SK-N-SH (cell line): ENCODE measurements around the gene PLK2. TPM values are rescaled to one million over a fixed set of nuclear protein-coding genes. Genes with fewer than 3 reads are reported as not detected.

ENCODE experiments used
- CTCF ChIA-PET: fragments of 300-600, 350-600 bp; formaldehyde crosslinking; extraction: SDS; loops from one replicate; lab custom pipeline; 2021; lab: Yijun Ruan, JAX
- POLR2A ChIA-PET: fragments of 350-600 bp; sonication (Branson Sonifier 250); formaldehyde crosslinking; extraction: SDS; loops from one replicate; lab custom pipeline; 2020; ENCODE audit warnings: antibody characterized with exemption, inconsistent platforms; lab: Yijun Ruan, JAX
- DNase-seq: peaks from one replicate; pipeline ENCODE4 v3.0.0; 2012
- H2AFZ ChIP-seq: fragments of 200-600 bp; sonication (generic); 2 replicates; pipeline ENCODE4 v1.8.1; 2016; ENCODE audit warnings: antibody characterized with exemption, mild to moderate bottlenecking, low read depth
- H3F3A ChIP-seq: fragments of 200-600 bp; sonication (generic); replicated peaks from 2 replicates; pipeline ENCODE3; 2016; ENCODE audit warnings: antibody characterized with exemption, mild to moderate bottlenecking; ENCODE audit not compliant: insufficient read depth
- H3K27ac ChIP-seq, 2 experiments: fragments of 200-500 bp in 1 of 2; fragments of 200-600 bp in 1 of 2; sonication (Bioruptor generic) in 1 of 2; sonication (generic), shearing (Covaris generic) in 1 of 2; 2 replicates each; pipeline versions ENCODE4 v1.5.1 to v1.6.1; 2014 to 2016; ENCODE audit warnings: low read depth in 2 of 2, inconsistent platforms in 1 of 2, low read length in 1 of 2, mild to moderate bottlenecking in 1 of 2, mixed read lengths in 1 of 2
- H3K27me3 ChIP-seq: fragments of 200-600 bp; sonication (generic), shearing (Covaris generic); 2 replicates; pipeline ENCODE4 v1.6.1; 2016; ENCODE audit warnings: mixed run types; ENCODE audit not compliant: insufficient read depth
- H3K36me3 ChIP-seq, 2 experiments: fragments of 200-500 bp in 1 of 2; fragments of 200-600 bp in 1 of 2; sonication (Bioruptor generic) in 1 of 2; sonication (generic) in 1 of 2; replicated peaks in 1 of 2; 2 replicates each; pipeline versions ENCODE3 to v1.5.1; 2014 to 2016; ENCODE audit warnings: low read length in 1 of 2, mild to moderate bottlenecking in 1 of 2; ENCODE audit not compliant: insufficient read depth in 2 of 2, control insufficient read depth in 1 of 2
- H3K4me1 ChIP-seq, 2 experiments: fragments of 200-500 bp in 1 of 2; fragments of 200-600 bp in 1 of 2; sonication (Bioruptor generic) in 1 of 2; sonication (generic), shearing (Covaris generic) in 1 of 2; 2 replicates each; pipeline versions ENCODE4 v1.5.1 to v1.6.1; 2014 to 2016; ENCODE audit warnings: low read depth in 1 of 2, low read length in 1 of 2, mixed run types in 1 of 2; ENCODE audit not compliant: insufficient read depth in 2 of 2, control insufficient read depth in 1 of 2
- H3K4me2 ChIP-seq: fragments of 200-600 bp; sonication (generic), shearing (Covaris generic); 2 replicates; pipeline ENCODE4 v1.6.1; 2017; ENCODE audit warnings: mixed run types
- H3K4me3 ChIP-seq, 2 experiments: fragments of 200-500 bp in 1 of 2; fragments of 200-600 bp in 1 of 2; sonication (Bioruptor generic) in 1 of 2; sonication (generic), shearing (Covaris generic) in 1 of 2; 2 replicates each; pipeline versions ENCODE4 v1.5.1 to v1.8.1; 2014 to 2016; ENCODE audit warnings: low read depth in 2 of 2, inconsistent platforms in 1 of 2, low read length in 1 of 2, mild to moderate bottlenecking in 1 of 2, mixed read lengths in 1 of 2, moderate library complexity in 1 of 2
- H3K79me2 ChIP-seq: fragments of 200-600 bp; sonication (generic); 2 replicates; pipeline ENCODE4 v1.8.1; 2017; ENCODE audit warnings: mild to moderate bottlenecking; ENCODE audit not compliant: insufficient read depth
- H3K9ac ChIP-seq: fragments of 200-600 bp; sonication (generic); 2 replicates; pipeline ENCODE4 v1.6.1; 2017; ENCODE audit warnings: mixed run types
- H3K9me2 ChIP-seq: fragments of 200-600 bp; sonication (generic); 2 replicates; pipeline ENCODE4 v1.6.1; 2017; ENCODE audit warnings: mixed run types
- H3K9me3 ChIP-seq: fragments of 200-600 bp; sonication (generic); 2 replicates; pipeline ENCODE4 v1.6.1; 2017; ENCODE audit warnings: mixed run types, mild to moderate bottlenecking, moderate library complexity
- H4K20me1 ChIP-seq: fragments of 200-600 bp; sonication (generic); 2 replicates; pipeline ENCODE4 v1.6.1; 2017; ENCODE audit warnings: mild to moderate bottlenecking, mixed run types; ENCODE audit not compliant: insufficient read depth
- CTCF ChIP-seq: fragments of 200-600 bp; sonication (generic); IDR thresholded peaks from 2 replicates; pipeline ENCODE4 v1.6.1; 2017; ENCODE audit warnings: antibody characterized with exemption, mild to moderate bottlenecking, moderate library complexity
- EP300 ChIP-seq, 2 experiments: IDR thresholded peaks; 2 replicates each; pipeline versions ENCODE4 v1.4.0 to v1.6.1; 2012; ENCODE audit warnings: borderline replicate concordance in 1 of 2, low read depth in 1 of 2, low read length in 1 of 2
- FOXJ3 ChIP-seq: sonication (generic); formaldehyde crosslinking; IDR thresholded peaks from 2 replicates; pipeline ENCODE4 v1.5.1; 2020; ENCODE audit warnings: mild to moderate bottlenecking, missing genetic modification reagents
- FOXM1 ChIP-seq: IDR thresholded peaks from 2 replicates; pipeline ENCODE4 v1.4.0; 2012; ENCODE audit warnings: low read depth, mild to moderate bottlenecking
- GATA2 ChIP-seq: sonication (generic); formaldehyde crosslinking; IDR thresholded peaks from 2 replicates; pipeline ENCODE4 v1.5.0; 2020; ENCODE audit warnings: mild to moderate bottlenecking, missing genetic modification reagents
- JUND ChIP-seq: IDR thresholded peaks from 2 replicates; pipeline ENCODE4 v1.4.0; 2012
- MXI1 ChIP-seq: IDR thresholded peaks from 2 replicates; pipeline ENCODE4 v1.6.1; 2012; ENCODE audit warnings: mild to moderate bottlenecking, low read depth, low read length, improper control_type of control experiment
- NRF1 ChIP-seq: IDR thresholded peaks from 2 replicates; pipeline ENCODE4 v1.6.1; 2012; ENCODE audit warnings: low read depth, mild to moderate bottlenecking, low read length
- POLR2AphosphoS5 ChIP-seq: IDR thresholded peaks from 2 replicates; pipeline ENCODE4 v1.6.1; 2012; ENCODE audit warnings: low read depth, low read length
- RCOR1 ChIP-seq: fragments of 150-350 bp; IDR thresholded peaks from 2 replicates; pipeline ENCODE4 v1.6.1; 2017; ENCODE audit warnings: antibody characterized with exemption, low read length
- RFX5 ChIP-seq: IDR thresholded peaks from 2 replicates; pipeline ENCODE4 v1.6.1; 2012; ENCODE audit warnings: mild to moderate bottlenecking, improper control_type of control experiment, low read length
- RXRA ChIP-seq: IDR thresholded peaks from 2 replicates; pipeline ENCODE4 v1.4.0; 2012; ENCODE audit warnings: low read depth, mild to moderate bottlenecking, borderline replicate concordance
- SIN3A ChIP-seq: IDR thresholded peaks from 2 replicates; pipeline ENCODE4 v1.6.1; 2012; ENCODE audit warnings: low read depth, mild to moderate bottlenecking, low read length, moderate library complexity, borderline replicate concordance
- SMC3 ChIP-seq: IDR thresholded peaks from 2 replicates; pipeline ENCODE4 v1.6.1; 2012; ENCODE audit warnings: low read depth, low read length, improper control_type of control experiment
- TAF1 ChIP-seq: IDR thresholded peaks from 2 replicates; pipeline ENCODE4 v1.6.1; 2012; ENCODE audit warnings: low read depth, mild to moderate bottlenecking, low read length, moderate library complexity, borderline replicate concordance
- TEAD4 ChIP-seq: IDR thresholded peaks from 2 replicates; pipeline ENCODE4 v1.4.0; 2012; ENCODE audit warnings: mild to moderate bottlenecking, borderline replicate concordance; ENCODE audit not compliant: insufficient read depth
- USF1 ChIP-seq: IDR thresholded peaks from 2 replicates; pipeline ENCODE4 v1.4.0; 2012; ENCODE audit warnings: low read depth, borderline replicate concordance
- YY1 ChIP-seq: IDR thresholded peaks from 2 replicates; pipeline ENCODE4 v1.4.0; 2012; ENCODE audit warnings: low read depth, mild to moderate bottlenecking
- ZBTB33 ChIP-seq: IDR thresholded peaks from 2 replicates; pipeline ENCODE4 v1.4.0; 2012; ENCODE audit warnings: low read depth, borderline replicate concordance
- WGBS: methylation state at CpG from one replicate; pipeline ENCODE4 v1.1.6; 2017; ENCODE audit warnings: low lambda C conversion rate; 5-methylcytosine and 5-hydroxymethylcytosine counted together
- polyA plus RNA-seq, 3 experiments: library from polyadenylated mRNA; depleted of rRNA; stranded (reverse); fragments of >200 nt; gene quantifications; 2 replicates each; pipeline ENCODE4 v1.2.3, GENCODE V29; 2012
- TF ChIP-seq, protein P1 (sequence below): IDR thresholded peaks from 2 replicates; pipeline ENCODE4; 2012
- TF ChIP-seq, protein P2 (sequence below): IDR thresholded peaks from 2 replicates; pipeline ENCODE4 v1.4.0; 2012; ENCODE audit warnings: low read depth
- TF ChIP-seq, protein P3 (sequence below): fragments of 150-350 bp; IDR thresholded peaks from 2 replicates; pipeline ENCODE4 v1.6.1; 2016; ENCODE audit warnings: mild to moderate bottlenecking, low read depth, low read length

Gene PLK2
- polyA plus RNA-seq (2012; rRNA removed): 157 and 225 TPM in 2 replicates
- 138 and 149 TPM in 2 replicates for polyA plus RNA-seq (2012; cell fraction: cytosol; rRNA removed)
- 480 and 571 TPM in 2 replicates for polyA plus RNA-seq (2012; cell fraction: nucleus; rRNA removed)

DNA sequence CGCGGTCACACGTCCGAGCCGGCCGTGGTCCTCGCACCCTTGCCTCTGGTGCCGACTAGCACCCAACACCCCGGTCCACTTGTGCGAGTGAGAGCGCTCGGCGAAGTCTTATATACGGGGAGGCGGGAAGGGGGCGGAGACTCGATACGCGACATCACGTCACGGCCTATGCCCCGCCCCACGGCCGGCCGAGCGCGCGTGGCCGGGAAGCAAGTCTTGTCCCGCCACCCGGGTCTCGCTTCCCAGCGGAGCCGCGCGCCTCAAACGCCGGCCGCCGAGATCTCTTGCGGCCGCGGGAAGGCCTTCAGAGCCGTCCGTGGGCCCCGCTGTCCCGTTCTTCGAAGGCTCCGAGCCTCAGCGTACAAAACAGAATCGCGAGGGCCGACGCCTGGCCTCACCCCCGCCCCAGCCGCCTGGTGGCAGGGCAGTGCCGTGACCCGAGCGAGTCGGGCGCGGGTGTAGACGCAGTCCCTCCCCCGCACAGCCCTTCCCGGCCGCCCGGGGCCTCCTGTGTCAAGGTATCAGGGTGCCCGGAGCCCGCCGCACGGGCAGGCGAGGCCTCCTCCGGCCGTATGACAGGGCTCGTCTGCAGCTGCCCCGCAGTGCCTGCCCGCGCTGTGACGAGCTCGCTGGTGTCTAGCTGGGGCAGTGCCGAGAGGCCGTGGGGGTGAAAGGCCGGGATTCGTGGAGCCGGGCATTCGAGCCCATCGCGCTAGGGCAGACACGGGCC is at the start of gene PLK2:
TSS of gene PLK2 (minus strand) at position 85 of the 730 bp plus-strand sequence. CDS start 127 bp downstream, outside the sequence.
- WGBS: under 1% methylated on average over 31 of the region's 89 CpGs
- Histone ChIP-seq H4K20me1 (peaks cover 46% of the 10 kb centered on the region), H3K9me3 (no peaks in the 10 kb centered on the region), H3K9ac (peak within 1 kb of the TSS; percentile 95), H3K36me3 (peaks cover 36% of the 10 kb centered on the region in 2 experiments), H3F3A (peaks cover 27% of the 10 kb centered on the region), H3K9me2 (no peaks in the 10 kb centered on the region), H3K4me2 (peak within 1 kb of the TSS; percentile 87), H3K27ac (peak within 1 kb of the TSS; percentile 85 to 87), H2AFZ (peak within 1 kb of the TSS; percentile 54), H3K27me3 (no peaks in the 10 kb centered on the region), H3K4me3 (peak within 1 kb of the TSS; percentile 90 to 93), H3K4me1 (peaks cover 0 to 7% of the 10 kb centered on the region in 2 experiments; a peak in 2 of 4 replicates), H3K79me2 (peaks cover 47% of the 10 kb centered on the region)
- ChIA-PET POLR2A (interaction anchor here (1.0 to 1.7 kb wide), 2 partner anchors 572 kb away, joined by 4 to 6 read pairs; no protein-coding TSS in a partner anchor), CTCF (interaction anchor here (0.6 to 6.1 kb wide), 50 partner anchors 11 to 1167 kb away, joined by 3 to 206 read pairs (median 5); no protein-coding TSS in a partner anchor)
- peak; percentile 93 for DNase-seq
- TF ChIP-seq CTCF (peak; percentile 24), SMC3 (peak; percentile 48), RCOR1 (no peak), USF1 (no peak), GATA2 (CRISPR knock-in tag) (no peak), FOXJ3 (CRISPR knock-in tag) (no peak), TAF1 (peak; percentile 100), RXRA (peak; percentile 21; the same call in 1 of the 2 replicates), TEAD4 (no peak), NRF1 (no peak), EP300 (IDR thresholded peaks at IDR 0.05; ENCODE audit: borderline replicate concordance in 1 of 2, low read depth in 1 of 2, low read length in 1 of 2) (no peak), YY1 (no peak; the same call in 1 of the 2 replicates), FOXM1 (no peak), MXI1 (peak; percentile 62), POLR2AphosphoS5 (peak; percentile 100), JUND (no peak; the same call in 1 of the 2 replicates), ZBTB33 (no peak), RFX5 (no peak), SIN3A (peak; percentile 93; the same call in 1 of the 2 replicates)
- TF ChIP-seq, protein P1, sequence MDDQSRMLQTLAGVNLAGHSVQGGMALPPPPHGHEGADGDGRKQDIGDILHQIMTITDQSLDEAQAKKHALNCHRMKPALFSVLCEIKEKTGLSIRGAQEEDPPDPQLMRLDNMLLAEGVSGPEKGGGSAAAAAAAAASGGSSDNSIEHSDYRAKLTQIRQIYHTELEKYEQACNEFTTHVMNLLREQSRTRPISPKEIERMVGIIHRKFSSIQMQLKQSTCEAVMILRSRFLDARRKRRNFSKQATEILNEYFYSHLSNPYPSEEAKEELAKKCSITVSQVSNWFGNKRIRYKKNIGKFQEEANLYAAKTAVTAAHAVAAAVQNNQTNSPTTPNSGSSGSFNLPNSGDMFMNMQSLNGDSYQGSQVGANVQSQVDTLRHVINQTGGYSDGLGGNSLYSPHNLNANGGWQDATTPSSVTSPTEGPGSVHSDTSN: peak; percentile 56
- TF ChIP-seq, protein P2, sequence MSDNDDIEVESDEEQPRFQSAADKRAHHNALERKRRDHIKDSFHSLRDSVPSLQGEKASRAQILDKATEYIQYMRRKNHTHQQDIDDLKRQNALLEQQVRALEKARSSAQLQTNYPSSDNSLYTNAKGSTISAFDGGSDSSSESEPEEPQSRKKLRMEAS: no peak; the same call in 1 of the 2 replicates
- TF ChIP-seq, protein P3, sequence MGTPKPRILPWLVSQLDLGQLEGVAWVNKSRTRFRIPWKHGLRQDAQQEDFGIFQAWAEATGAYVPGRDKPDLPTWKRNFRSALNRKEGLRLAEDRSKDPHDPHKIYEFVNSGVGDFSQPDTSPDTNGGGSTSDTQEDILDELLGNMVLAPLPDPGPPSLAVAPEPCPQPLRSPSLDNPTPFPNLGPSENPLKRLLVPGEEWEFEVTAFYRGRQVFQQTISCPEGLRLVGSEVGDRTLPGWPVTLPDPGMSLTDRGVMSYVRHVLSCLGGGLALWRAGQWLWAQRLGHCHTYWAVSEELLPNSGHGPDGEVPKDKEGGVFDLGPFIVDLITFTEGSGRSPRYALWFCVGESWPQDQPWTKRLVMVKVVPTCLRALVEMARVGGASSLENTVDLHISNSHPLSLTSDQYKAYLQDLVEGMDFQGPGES: no peak
